Mesendoderm (in vitro differentiated cells): Measurements from ENCODE around the gene NR1D2.
"Not testable (repeated sequence)": the region's sequence is repeated elsewhere in the genome, so short reads cannot be mapped to it uniquely, and the experiment has no call there.

Experiments
- DNase-seq: peaks from one replicate; pipeline ENCODE4 v3.0.0; 2013
- H2AK5ac ChIP-seq: 2 replicates; pipeline ENCODE4 v1.6.1; 2013; ENCODE audit warnings: low read length, inconsistent platforms
- H2BK120ac ChIP-seq: 2 replicates; pipeline ENCODE4 v1.6.1; 2013; ENCODE audit warnings: low read depth, mild to moderate bottlenecking, low read length, moderate library complexity, mixed read lengths
- H2BK15ac ChIP-seq: replicated peaks from 2 replicates; pipeline ENCODE4 v1.6.1; 2013; ENCODE audit warnings: low read depth, mild to moderate bottlenecking, moderate library complexity
- H2BK5ac ChIP-seq: 2 replicates; pipeline ENCODE4 v1.6.1; 2013; ENCODE audit warnings: low read length, inconsistent platforms
- H3K18ac ChIP-seq: 2 replicates; pipeline ENCODE4 v1.6.1; 2013; ENCODE audit warnings: mild to moderate bottlenecking, low read length, mixed read lengths
- H3K23ac ChIP-seq: one replicate; pipeline ENCODE4 v1.6.1; 2013; ENCODE audit warnings: low read length
- H3K27ac ChIP-seq: 2 replicates; pipeline ENCODE4 v1.5.1; 2013; ENCODE audit warnings: low read depth, mild to moderate bottlenecking, inconsistent platforms, low read length, moderate library complexity
- H3K27me3 ChIP-seq: 2 replicates; pipeline ENCODE4 v1.6.1; 2013; ENCODE audit warnings: low read length, control low read depth, mild to moderate bottlenecking, inconsistent platforms; ENCODE audit not compliant: insufficient read depth, poor library complexity
- H3K36me3 ChIP-seq: 2 replicates; pipeline ENCODE4 v1.6.1; 2013; ENCODE audit warnings: low read length, inconsistent platforms; ENCODE audit not compliant: control insufficient read depth, insufficient read depth
- H3K4ac ChIP-seq: one replicate; pipeline ENCODE4 v1.6.1; 2013; ENCODE audit warnings: low read depth, mild to moderate bottlenecking, low read length, moderate library complexity
- H3K4me1 ChIP-seq: 2 replicates; pipeline ENCODE4 v1.6.1; 2013; ENCODE audit warnings: low read depth, low read length, inconsistent platforms; ENCODE audit not compliant: control insufficient read depth
- H3K4me2 ChIP-seq: 2 replicates; pipeline ENCODE4 v1.6.1; 2013; ENCODE audit warnings: low read length
- H3K4me3 ChIP-seq: 2 replicates; pipeline ENCODE4 v1.5.1; 2013; ENCODE audit warnings: mild to moderate bottlenecking, low read length
- H3K56ac ChIP-seq: one replicate; pipeline ENCODE4 v1.6.1; 2013; ENCODE audit warnings: low read length
- H3K79me1 ChIP-seq: 2 replicates; pipeline ENCODE4 v1.6.1; 2013; ENCODE audit warnings: low read length, inconsistent platforms
- H3K79me2 ChIP-seq: 2 replicates; pipeline ENCODE4 v1.6.1; 2013; ENCODE audit warnings: mild to moderate bottlenecking, low read length; ENCODE audit not compliant: control insufficient read depth, insufficient read depth
- H3K9ac ChIP-seq: 2 replicates; pipeline ENCODE4 v1.6.1; 2013; ENCODE audit warnings: low read length, inconsistent platforms
- H4K5ac ChIP-seq: one replicate; pipeline ENCODE4 v1.6.1; 2013; ENCODE audit warnings: low read length
- H4K8ac ChIP-seq: one replicate; pipeline ENCODE4 v1.6.1; 2013; ENCODE audit warnings: low read depth, mild to moderate bottlenecking, control low read depth, low read length, moderate library complexity
- WGBS: extraction: QIAGEN DNeasy Blood & Tissue Kit; methylation state at CpG from one replicate; pipeline ENCODE4 v1.1.7; 2013; ENCODE audit warnings: low lambda C conversion rate, missing lambda C conversion rate; ENCODE audit not compliant: insufficient coverage; ENCODE audit errors: extremely low coverage; 5-methylcytosine and 5-hydroxymethylcytosine counted together

NR1D2 gene

GRCh38 chr3:24026665-24027064 lies 81.6 kb downstream of the NR1D2 start:
- H2BK5ac ChIP-seq, H3K4me1 ChIP-seq, H3K79me2 ChIP-seq, H3K9ac ChIP-seq, H2BK15ac ChIP-seq, H2BK120ac ChIP-seq, H3K27ac ChIP-seq, H3K79me1 ChIP-seq, H3K36me3 ChIP-seq, H3K27me3 ChIP-seq, H3K4me3 ChIP-seq, H3K18ac ChIP-seq, H4K8ac ChIP-seq, H3K23ac ChIP-seq, H3K4me2 ChIP-seq, H4K5ac ChIP-seq, H3K4ac ChIP-seq, DNase-seq, H3K56ac ChIP-seq, H2AK5ac ChIP-seq: not testable (repeated sequence)
- no CpG with 5 or more reads among the region's 4 CpGs for WGBS

- Histone ChIP-seq H3K79me1 (no peaks in the 10 kb centered on the region), H2BK15ac (no peak overlapping the region), H3K23ac (no peak overlapping the region), H3K56ac (no peak overlapping the region), H2BK5ac (no peak overlapping the region), H3K4me1 (no peaks in the 10 kb centered on the region), H4K5ac (no peak overlapping the region), H4K8ac (no peak overlapping the region), H2AK5ac (no peak overlapping the region), H3K27ac (no peak overlapping the region), H2BK120ac (no peak overlapping the region), H3K4ac (no peak overlapping the region), H3K4me3 (no peak overlapping the region), H3K36me3 (no peaks in the 10 kb centered on the region), H3K4me2 (no peak overlapping the region), H3K18ac (no peak overlapping the region), H3K27me3 (no peaks in the 10 kb centered on the region), H3K79me2 (no peaks in the 10 kb centered on the region), H3K9ac (no peak overlapping the region)
- no CpG with 5 or more reads among the region's 3 CpGs for WGBS
- DNase-seq, result no peak
Measured at GRCh38 chr3:24027946-24028345, 82.9 kb downstream of the NR1D2 start.
